GM18858 (cell line): ENCODE data around the gene PCDH1.
A peak's percentile ranks its signal among the peaks of the same experiment; 100 is the strongest.

Experiments
- ATAC-seq: cut with Tn5 transposase; IDR thresholded peaks from one replicate; pipeline ENCODE4 v1.9.1; 2021; ENCODE audit not compliant: unreplicated experiment

Gene PCDH1

DNA sequence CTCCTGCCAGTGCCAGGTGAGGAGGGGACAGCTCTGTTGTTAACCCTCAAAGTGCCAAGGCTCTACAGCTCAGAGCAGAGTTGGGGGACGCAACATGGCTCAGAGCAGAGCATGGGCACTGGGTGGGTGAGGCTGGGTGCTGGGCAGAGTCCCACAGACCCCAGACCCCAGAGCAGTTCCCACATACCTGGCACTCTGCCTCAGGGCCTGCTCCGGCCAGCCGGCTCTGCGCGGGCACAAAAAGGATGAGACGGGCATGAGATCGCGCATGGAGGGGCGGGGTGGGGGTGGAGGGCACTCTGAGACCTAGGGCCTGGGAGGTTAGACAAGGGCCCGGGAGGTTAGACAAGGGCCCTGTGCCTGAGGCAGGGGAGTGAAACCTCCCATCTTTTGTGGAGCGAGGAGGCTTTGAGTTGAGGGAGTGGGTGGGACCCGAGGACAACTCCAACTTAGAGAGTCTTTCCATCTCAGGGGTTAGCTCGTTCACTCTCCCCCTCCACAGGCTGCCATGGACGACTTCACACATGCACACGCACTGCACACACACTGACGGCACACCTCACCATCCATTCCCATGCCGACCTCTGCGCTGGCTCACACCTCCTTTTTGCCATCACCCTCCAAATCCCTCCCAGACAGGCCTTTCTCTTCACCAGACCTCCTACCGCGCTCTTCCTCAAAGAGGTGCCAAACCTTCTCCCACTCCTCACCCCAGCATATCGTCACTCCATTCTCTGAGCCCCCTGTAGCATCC lies 22.0 kb downstream of the PCDH1 start:
- ATAC-seq = no peak

DNA sequence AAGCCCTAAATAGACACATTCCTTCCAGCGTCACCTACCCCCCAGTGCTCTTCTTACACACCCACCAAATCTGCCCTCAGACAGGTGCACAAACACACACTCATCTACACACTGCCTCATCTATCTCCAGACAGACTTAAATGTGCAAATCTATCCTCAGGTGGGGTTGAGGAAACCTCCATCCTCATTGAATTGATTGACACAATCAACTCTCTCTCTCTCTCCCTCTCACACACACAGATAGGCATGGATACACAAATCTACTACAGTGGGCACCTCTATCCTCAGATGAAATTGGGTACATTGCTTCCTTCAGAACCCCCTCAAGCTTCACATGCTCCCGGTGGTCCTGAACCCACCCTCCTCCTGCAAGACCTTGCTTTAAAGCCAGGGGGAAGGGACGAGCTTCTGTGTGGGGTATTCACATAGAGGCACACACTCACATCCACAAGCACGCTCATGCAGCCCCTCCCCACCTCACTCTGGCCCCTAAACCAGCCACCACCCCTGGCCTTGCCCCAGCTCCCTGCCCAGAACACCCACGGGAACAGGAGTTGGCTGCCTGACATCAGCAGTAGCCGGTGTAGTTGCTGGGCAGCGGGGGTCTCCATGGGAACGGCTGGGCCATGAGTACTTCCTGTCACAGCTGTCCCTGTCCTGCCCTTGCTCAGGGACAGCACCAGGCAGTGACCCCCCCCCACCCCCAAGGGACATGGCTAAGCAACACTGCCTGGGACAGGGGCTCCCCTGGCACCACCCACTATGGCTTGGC lies 22.8 kb downstream of the PCDH1 start:
- no peak for ATAC-seq

DNA sequence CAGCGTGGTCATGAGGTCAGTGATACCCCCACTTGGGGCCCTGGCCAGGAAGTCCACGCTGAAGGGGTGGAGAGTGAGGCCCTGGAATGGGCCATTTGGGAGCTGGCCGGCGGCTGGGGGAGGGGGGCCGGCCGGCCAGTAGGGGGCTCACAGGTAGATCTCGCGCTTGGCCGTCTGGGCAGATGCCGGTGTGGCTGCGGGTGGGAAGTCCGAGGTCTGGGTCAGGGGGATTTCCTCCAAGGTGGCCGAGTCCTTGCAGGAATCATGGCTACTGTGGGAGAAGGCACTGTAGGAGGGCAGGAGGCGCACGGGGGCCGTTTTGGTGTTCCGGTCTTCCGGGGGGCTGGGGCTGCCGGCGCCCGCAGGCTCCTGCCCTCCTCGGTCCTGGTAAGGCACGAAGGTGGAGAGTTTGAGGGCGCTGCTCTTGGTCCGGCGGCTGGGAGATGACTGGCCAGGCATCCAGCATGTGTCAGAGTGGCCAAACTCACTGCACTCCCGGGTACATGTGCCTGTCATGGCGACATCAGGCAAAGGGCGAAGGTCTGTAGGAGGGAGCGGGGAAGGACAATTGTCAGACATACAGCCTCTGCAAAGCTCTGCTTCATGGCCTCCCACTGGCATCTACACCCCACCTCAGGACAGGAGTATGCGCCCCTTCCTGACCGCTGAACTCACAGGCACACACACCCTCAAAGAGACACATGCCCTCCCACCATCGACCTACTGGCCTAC lies 24.1 kb downstream of the PCDH1 start:
- ATAC-seq = no peak

DNA sequence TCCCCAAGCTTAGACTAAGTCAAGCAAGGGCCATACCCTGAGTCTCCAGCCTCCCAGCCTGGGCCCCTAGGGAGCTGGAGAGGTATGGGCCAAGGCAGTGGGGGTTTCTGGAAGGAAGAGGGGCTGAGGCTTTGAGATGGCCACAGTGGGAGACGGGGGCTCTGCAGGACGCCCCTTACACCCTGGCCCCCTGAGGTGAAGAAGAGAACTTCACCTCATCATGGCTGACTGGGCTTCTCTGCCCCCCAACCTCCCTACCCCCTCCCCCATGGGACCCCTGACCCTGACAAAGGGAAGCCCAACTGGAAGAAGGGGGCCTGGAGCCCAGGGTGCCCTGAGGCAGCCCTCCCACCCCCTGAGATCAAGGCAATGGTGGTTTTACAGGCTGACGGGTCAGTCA lies 25.8 kb downstream of the PCDH1 start:
- no peak for ATAC-seq

DNA sequence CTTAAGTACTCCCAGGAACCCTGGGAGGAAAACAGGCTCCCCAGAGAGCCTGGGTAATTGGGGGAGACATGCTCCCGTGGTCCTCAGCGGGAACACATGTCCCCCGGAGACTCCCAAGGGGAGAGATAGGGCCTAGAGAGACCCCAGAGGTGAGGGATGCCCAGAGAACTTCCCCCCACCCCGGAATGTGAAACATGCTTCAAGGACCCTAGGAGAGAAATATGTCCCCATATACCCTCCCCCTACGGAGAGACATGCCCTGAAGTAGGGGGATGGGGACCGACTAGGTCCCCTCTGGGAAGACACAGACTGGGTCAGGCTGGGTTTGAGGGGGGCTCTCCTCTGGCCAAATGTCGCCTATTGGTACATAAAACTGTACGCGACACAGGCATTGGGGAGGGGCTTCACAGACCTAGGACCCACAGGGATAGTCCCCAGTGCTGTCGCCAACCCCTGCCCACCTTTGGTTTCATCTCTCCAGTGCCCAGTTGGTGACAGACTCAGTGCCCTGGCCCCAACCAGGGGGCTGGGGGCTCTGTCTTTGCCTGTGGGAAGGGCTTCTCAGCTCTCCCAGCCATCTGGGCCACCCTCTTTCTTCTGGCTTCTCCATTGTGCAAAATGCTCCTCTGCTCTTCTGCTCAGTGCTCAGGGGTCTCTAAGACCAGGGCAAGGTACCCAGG lies 26.9 kb downstream of the PCDH1 start:
- ATAC-seq = no peak

DNA sequence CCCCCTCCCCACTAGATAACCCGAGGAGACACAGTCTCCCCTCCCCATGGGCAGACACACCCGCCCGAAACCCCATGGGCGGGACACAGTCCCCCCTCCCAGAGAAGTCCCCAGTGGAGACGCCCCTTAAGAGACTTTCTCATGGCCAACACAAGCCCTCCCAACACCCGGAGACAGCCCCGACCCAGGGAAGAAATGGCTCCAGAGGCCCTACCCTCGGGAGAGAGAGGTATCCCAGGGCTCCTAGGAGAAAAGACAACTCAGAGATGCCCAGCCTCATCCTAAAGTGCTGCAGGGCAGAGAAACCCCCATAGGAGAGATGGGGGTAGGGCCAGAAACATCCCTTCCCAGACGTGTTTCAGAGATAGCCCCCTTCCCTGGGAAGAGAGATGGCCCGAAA lies 27.4 kb downstream of the PCDH1 start:
- ATAC-seq = no peak

DNA sequence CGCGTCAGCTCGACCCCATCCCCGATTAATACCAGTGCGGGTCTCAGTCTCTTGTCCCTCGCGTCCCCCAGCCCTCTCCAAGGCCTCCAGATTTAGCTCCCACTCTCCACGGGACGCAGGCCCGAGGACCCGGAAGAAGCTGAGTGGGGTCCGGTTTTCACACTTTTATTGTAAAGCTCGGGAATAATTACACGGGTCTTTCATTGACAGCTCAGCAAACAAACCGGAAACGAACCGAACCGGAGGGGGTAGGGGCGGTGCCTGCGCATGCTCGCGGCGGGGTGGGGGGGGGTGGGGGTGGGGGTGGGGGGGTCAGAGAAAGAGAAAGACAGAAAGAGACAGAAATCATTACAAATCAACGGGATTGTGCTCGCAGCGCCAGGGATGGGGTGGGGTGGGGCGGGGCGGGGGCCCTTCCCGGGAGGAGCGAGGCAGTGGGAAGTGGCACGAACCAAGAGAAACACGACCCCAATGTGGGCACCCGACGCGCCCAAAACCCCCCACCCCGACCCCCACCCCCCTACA lies 27.9 kb downstream of the PCDH1 start:
- no peak for ATAC-seq

DNA sequence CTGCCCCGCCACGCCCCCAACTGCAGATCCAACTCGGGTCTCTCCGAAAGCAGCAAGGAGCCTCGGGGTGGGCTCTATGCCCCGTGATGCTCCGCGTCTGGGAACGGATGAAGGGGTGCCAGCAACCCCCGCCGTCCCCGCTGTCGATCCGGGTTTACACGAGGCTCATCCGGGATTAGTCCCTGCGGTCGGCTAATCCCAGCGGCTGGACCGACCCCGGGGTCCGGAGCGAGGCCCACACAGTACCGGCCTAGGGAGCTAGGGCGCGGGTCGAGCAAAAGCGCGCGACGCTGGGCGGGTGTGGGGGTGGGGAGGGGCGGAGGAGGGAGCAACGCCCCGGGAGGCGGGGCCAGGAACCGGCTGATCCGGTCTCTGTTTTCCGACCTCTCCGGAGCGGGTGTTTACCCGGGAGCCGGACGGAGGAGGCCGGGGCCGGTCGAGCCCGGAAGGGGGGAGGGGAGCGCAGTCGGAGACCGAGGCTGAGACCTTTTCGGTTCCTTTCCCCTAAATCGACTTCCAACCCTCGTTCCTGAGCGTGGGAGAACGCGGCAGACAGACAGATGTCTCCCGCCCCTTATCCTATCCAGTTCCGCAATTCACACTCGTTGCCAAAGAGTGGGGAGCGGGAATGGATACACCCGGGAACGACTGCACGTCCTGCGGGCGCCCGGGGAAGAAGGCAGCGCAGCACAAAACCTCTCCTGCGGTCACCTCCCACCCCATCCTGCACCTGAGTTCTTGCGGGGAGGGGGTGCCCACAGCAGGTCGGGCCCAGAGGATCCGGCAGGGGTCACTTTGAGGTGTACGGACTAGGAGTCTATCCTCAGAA lies 28.6 kb downstream of the PCDH1 start:
- ATAC-seq = peak; percentile 57

DNA sequence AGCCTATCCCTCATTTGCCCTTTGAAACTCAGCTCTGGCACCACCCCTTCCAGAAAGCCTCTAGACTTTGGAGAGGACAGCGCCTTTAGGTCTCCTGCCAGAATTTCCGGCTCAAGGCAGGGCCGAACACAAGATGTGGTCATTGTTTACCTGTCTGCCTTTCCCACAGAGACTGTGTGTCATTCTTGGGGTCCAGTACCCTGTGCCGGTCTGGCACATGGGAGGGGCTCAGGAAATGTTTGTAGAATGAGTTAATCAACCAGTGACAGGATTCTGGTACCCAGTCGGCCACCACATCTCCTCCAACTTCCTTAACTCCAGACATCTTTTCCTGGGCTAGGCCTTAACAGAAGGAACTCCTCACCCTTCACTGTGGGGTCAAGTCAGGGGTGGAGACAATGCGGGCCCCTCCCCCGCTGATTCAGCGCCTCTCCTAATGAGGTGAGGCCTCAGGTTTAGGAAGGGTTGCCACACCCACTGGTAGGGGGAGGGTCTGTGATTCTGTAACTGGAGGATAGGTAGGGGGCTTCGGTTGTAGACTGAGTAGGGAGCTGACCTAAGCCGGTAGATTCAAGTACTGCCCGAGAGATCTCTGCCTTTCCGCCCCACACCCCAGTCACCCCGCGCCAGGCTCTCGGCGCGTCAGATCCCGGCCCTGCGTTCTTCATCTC lies 29.3 kb downstream of the PCDH1 start:
- ATAC-seq = no peak

DNA sequence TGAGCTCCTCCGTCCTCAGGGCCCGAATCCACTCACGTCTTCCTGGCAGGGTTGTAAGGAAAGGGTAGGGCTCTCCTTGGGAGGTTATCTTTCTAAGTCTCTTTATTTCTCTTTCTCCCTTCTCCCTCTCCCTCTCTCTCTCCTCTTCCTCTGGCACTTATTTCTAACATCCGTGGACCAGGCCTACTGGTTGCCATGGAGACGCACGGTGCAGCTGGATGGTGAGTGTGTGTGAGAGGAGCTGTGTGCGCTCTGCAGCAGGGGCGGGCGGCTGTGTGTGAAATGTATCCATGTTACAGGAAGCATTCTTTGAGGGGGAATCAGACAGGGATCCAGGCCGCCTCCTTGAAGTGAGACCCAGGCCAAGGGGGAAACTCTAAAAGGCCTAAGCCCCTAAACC lies 32.2 kb downstream of the PCDH1 start:
- ATAC-seq = no peak

DNA sequence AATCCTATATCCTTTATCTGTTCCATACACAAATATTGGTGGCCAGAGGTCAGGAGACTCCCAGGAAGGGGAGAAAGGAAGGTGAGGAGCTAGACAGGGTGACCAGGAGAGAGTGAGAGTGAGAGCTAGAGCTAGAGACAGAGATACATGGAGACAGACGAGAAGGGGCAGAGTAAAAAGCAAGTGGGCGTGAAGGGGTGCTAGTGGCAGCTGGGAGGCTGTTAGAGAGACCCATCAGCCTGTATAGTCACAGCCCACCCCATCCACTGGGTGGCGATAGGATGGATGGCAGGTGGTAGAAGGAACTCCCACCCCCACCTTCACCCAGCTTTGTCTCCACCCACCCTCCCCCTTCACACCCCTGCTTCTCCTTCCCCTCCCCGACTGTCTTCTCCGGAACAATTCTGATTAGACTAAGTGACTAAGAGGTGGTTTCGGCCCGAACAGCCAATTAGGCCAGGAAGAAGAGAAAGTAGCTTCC lies 32.8 kb downstream of the PCDH1 start:
- ATAC-seq = no peak

DNA sequence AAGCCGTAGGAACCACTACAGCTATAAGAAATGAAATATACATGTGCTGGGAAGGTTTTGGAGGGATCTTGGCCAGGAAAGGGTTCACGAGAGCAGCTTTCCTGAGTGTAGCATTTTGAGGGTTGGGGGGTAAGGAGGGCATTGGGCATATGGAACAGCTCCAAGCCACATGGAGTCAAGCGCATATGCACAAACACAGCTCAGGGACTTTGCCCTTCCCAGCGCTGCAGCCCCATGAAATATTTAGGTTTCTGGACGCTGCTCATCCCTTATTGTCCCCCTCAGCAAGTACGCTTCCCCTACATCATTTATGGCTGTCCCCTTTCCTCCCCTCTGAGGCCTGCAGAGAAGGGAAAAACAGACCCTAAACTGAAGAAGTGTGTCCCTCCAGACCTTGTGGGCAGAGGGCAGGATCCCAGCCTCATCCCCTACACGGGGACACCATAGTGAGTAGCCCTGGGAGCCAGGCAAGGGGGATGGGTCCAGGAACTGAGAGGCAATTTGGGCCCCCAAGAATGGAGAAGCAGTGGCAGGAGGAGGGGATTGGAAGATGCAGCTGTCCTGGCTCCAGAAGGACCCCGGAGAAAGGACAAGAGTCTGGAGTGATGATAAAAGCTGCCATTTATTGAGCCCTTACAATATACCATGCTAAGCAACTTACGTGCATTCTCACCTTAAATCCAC lies 33.7 kb downstream of the PCDH1 start:
- no peak for ATAC-seq

DNA sequence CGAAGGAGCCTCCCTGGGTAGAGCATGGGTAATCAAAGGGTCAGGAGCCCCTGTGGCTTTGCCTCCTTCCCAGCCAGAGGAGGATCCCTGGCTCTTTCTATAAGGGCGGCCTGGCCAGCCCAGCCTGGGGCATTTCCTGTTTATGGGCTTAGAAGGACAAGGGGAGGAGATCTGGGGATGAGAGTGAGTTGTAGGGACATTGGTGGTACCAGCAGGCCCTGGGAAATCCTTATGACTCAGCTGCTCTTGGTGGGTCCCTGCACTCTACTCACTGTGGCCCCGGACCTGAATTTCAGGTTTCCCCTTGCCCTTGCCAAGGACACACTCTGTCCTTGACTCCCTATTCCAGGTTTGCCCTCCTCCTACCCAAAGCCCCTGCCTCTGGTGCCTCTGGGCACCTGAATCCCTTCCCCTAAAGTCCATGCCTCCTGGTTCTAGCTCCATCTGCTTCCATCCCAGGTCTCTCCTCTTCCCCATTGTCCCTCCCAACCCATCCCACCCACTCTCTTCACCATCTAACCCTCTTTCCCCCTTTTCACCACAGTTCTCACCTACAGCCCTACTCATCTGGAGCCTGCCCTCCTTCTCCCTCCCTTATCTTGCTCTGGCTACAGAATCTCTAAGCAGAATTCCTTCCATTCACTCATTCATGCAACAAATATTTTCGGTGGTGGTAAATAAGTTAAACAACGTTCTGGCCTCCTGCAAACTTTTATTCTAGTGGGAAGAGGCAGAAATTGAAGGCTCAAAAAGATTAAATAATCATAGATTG lies 34.9 kb downstream of the PCDH1 start:
- no peak for ATAC-seq

DNA sequence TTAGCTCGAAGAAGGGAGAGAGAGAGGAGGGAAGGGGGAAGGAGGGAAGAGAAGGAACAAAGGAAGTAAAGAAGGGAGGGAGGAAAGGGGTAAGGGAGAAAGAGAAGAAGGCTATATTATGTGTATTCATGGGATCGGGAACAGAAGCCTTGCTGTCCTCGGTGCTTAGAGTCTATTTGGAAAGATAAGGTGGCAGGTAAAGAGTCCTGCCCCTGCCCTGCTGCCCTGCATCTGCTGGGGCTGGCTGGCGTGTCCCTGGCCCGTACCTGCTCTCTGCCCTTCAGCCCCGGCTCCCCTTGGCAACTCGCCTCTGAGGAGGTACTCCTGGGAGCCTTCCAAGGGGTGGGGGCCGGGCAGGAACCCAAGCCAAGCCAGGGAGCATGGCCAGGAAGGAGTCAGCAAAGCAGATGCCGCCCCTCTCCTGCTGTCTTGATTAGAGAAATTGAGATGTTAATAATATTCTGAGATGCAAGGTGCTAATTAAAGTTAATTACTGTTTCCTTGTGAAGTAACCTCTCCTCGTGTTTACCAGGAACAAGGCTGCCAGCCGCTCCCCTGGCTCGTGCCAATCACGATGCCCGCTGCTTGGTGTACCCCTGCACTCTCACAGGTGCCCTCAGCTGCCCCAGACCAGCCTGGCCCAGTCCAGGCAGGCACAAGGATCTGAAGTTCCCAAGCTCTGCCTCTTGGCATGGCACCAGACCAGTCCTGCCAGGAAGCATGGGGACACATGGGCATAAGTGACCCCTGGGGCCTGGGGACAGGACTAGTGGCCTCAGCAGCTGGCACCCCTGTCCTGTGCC lies 36.6 kb downstream of the PCDH1 start:
- no peak for ATAC-seq

DNA sequence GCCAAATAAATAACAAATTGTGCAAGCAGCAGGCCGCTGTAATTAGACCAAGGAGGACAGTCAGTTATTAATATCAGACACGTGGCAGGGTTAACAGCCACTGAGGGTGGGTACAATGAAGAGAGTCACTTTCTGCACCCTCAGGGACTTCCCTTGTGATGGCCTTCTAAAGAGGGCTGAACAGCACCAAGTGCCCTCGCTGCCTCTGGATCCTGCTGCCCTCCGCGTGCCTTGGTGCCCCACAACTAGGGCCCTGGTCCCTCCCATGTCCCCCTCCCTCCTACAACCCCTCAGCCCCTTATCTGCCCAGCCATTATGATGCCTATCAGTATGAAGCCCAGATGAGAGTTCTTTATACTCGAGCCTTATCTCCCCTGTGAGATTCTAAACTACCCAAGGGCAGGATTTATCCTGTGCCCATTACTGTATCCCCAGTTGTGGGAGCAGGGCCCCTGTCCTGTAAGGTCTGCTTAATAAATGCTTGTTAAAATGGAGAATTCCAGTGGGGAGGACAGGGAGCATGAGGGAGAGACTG lies 37.3 kb downstream of the PCDH1 start:
- no peak for ATAC-seq

DNA sequence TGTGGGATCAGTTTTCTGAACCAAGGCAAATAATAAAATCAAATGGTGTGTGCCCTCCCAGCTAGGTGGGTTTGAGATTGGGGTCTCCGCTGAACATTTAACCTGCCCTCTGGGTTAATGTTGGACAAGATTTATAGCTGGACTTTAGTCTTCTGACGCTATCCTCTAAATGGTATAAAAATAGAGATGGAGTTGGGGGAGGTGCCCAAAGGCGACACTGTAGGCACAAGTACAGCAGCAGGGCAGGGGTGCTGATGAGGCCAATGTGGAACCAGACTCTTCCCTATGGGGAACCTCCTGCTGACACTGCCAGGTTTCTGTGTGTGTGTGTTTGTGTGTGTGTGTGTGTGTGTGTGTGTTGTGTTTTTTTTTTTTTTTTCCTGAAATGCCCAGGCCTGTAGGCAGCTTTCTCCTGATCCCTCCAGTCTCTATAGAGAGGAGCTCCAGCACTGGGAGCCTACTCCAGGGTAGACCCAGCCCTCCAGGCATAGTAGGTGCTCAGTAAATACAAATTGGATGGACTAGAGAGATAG lies 37.9 kb downstream of the PCDH1 start:
- ATAC-seq = no peak

DNA sequence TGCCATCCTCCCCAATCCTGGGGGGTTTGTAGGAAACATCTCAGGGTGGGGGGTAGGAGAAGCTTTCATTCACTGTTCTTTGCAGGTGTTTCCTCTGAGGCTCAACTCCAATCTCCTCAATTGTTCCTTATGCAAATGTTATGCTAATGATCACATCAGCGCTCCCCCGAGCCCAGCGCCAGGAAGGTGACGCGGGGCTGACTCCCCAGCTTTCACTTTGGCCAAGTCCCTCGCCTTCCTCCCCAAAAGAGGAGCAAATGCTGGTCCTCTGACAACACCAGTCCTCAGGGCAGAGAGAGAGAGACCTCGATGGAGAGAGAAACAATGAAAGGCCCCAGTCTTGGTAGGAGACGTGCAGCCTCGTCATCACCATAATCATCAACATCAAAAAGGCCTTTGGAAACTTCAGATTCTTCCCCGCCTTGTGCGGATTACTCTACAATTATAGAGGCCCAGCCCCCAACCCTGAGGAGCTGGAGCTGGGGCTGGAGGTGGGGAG lies 39.1 kb downstream of the PCDH1 start:
- no peak for ATAC-seq
